Inflammatory macrophage treated with lipopolysaccharide for 4 hours (primary cell): ENCODE results near the gene ZNF768.
"Not testable (repeated sequence)": the region's sequence is repeated elsewhere in the genome, so short reads cannot be mapped to it uniquely, and the experiment has no call there.

Source experiments
- DNase-seq: peaks from one replicate; pipeline ENCODE4 v3.0.0-alpha.2; 2020

Gene ZNF768

GRCh38 chr16:30532285-30533145 is 6.1 kb upstream of the ZNF768 start:
- no peak for DNase-seq

GRCh38 chr16:30530163-30531037 is 4.0 kb upstream of the ZNF768 start:
- DNase-seq: no peak

- DNase-seq: no peak
These were observed 2.6 kb upstream of the ZNF768 start for GRCh38 chr16:30528799-30529457.

- DNase-seq: peak; percentile 68
These were observed 1.3 kb upstream of the ZNF768 start for GRCh38 chr16:30527635-30528178.

- DNase-seq: peak; percentile 99
These were observed 663 bp upstream of the ZNF768 start for GRCh38 chr16:30526823-30527634.

- peak; percentile 21 for DNase-seq
These were observed 576 bp downstream of the ZNF768 start for GRCh38 chr16:30525844-30526136.

- DNase-seq: no peak
These were observed 1.5 kb downstream of the ZNF768 start for GRCh38 chr16:30524575-30525568.

GRCh38 chr16:30523768-30524574 is 2.4 kb downstream of the ZNF768 start:
- DNase-seq: no peak

GRCh38 chr16:30522702-30523463 is 3.5 kb downstream of the ZNF768 start:
- DNase-seq: not testable (repeated sequence)

GRCh38 chr16:30521873-30522641 is 4.3 kb downstream of the ZNF768 start:
- no peak for DNase-seq

GRCh38 chr16:30521476-30521872 is 4.9 kb downstream of the ZNF768 start:
- DNase-seq: no peak

GRCh38 chr16:30519120-30520049 is 7.0 kb downstream of the ZNF768 start:
- DNase-seq: no peak

GRCh38 chr16:30518552-30518951 is 7.8 kb downstream of the ZNF768 start:
- DNase-seq: no peak

GRCh38 chr16:30515275-30515674 is 11.1 kb downstream of the ZNF768 start:
- DNase-seq: no peak

GRCh38 chr16:30511509-30511908 is 14.9 kb downstream of the ZNF768 start:
- DNase-seq: no peak

GRCh38 chr16:30510376-30510938 is 15.9 kb downstream of the ZNF768 start:
- DNase-seq: no peak
